Tibial nerve (tissue), 4 donors: Measurements from ENCODE around the gene USP13. TPM values are rescaled to one million over a fixed set of nuclear protein-coding genes. Genes with fewer than 3 reads are reported as not detected.

Experiments
- DNase-seq, 2 donors: peaks; one replicate each; pipeline ENCODE4 v3.0.0-alpha.2; 2019; ENCODE audit warnings: low spot score in 2 of 2
- H3K27ac ChIP-seq, 4 donors: fragments of 200-600 bp; sonication (generic) in 3 of 4; one replicate each; pipeline ENCODE4 v1.5.1; 2017 to 2019; ENCODE audit warnings: mild to moderate bottlenecking in 1 of 4
- H3K27me3 ChIP-seq, 2 donors: fragments of 200-600 bp; sonication (generic) in 1 of 2; one replicate each; pipeline versions ENCODE4 v1.5.1 to v1.6.0; 2017 to 2019
- H3K36me3 ChIP-seq, 3 donors: fragments of 200-600 bp; sonication (generic); one replicate each; pipeline ENCODE4 v1.5.1; 2018 to 2019
- H3K4me1 ChIP-seq, 4 donors: fragments of 200-600 bp; sonication (generic) in 3 of 4; one replicate each; pipeline ENCODE4 v1.5.1; 2017 to 2019
- H3K4me3 ChIP-seq, 4 donors: fragments of 200-600 bp; sonication (generic) in 3 of 4; one replicate each; pipeline ENCODE4 v1.5.1; 2017 to 2019; ENCODE audit warnings: mild to moderate bottlenecking in 1 of 4, moderate library complexity in 1 of 4
- H3K9me3 ChIP-seq, 4 donors: fragments of 200-600 bp; sonication (generic) in 3 of 4; one replicate each; pipeline ENCODE4 v1.5.1; 2017 to 2019
- EP300 ChIP-seq, 2 donors: sonication (generic); formaldehyde crosslinking; IDR thresholded peaks; one replicate each; pipeline ENCODE4 v1.6.1; 2017; ENCODE audit warnings: antibody characterized with exemption in 2 of 2, mild to moderate bottlenecking in 1 of 2
- POLR2A ChIP-seq, 2 donors: fragments of 450-650 bp; IDR thresholded peaks; one replicate each; pipeline ENCODE4 v1.6.1; 2017; ENCODE audit warnings: antibody characterized with exemption in 2 of 2, mild to moderate bottlenecking in 2 of 2, moderate library complexity in 2 of 2
- WGBS, 2 donors: methylation state at CpG; one replicate each; pipeline ENCODE4 v1.1.5; 2018; 5-methylcytosine and 5-hydroxymethylcytosine counted together
- small RNA-seq: library from RNA; depleted of rRNA; stranded (forward); fragments of <200 nt; gene quantifications from one replicate; pipeline ENCODE3, GENCODE V24; 2016
- total RNA-seq, 4 donors: library from RNA; depleted of rRNA; stranded (reverse); fragments of >200 nt; gene quantifications; one replicate each; pipeline ENCODE4 v1.1.0, GENCODE V29; 2016
- TF ChIP-seq, protein P1 (sequence below), 5 experiments: fragments of 200-600 bp in 3 of 5; fragments of 450-650 bp in 2 of 5; sonication (generic) in 3 of 5; IDR thresholded peaks; one replicate each; pipeline ENCODE4 v1.5.1; 2016 to 2019; ENCODE audit warnings: antibody characterized with exemption in 5 of 5, mild to moderate bottlenecking in 3 of 5, moderate library complexity in 2 of 5

Gene USP13
- total RNA-seq, 4 donors from 2014 or later: 9.8 to 16.7 (median 14.2) TPM

DNA sequence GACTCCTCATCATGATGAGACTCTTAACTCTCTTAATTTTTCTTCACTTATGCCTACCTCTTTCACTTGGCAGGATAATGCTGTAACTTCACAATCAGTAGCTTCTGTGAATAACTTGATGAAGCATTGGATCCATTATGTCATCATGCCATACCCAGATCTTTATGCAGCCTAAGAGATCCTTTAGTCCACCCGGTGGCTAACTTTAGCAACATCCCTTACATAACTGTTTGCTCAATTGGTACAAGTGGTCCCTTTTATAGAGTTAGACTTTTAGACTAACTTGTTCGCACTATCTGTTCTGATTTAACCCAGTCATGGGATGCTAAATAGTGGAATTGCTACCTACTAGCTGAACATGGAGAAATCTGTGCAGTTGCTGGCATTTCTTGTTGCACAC lies 184.5 kb downstream of the USP13 start:
- H3K4me1 ChIP-seq: peaks cover 0 to 11% (median 2%) of the 10 kb centered on the region in 4 donors
- H3K27me3 ChIP-seq: no peaks in the 10 kb centered on the region
- TF ChIP-seq, protein P1, sequence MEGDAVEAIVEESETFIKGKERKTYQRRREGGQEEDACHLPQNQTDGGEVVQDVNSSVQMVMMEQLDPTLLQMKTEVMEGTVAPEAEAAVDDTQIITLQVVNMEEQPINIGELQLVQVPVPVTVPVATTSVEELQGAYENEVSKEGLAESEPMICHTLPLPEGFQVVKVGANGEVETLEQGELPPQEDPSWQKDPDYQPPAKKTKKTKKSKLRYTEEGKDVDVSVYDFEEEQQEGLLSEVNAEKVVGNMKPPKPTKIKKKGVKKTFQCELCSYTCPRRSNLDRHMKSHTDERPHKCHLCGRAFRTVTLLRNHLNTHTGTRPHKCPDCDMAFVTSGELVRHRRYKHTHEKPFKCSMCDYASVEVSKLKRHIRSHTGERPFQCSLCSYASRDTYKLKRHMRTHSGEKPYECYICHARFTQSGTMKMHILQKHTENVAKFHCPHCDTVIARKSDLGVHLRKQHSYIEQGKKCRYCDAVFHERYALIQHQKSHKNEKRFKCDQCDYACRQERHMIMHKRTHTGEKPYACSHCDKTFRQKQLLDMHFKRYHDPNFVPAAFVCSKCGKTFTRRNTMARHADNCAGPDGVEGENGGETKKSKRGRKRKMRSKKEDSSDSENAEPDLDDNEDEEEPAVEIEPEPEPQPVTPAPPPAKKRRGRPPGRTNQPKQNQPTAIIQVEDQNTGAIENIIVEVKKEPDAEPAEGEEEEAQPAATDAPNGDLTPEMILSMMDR (IDR thresholded peaks at IDR 0.05): no peak
- TF ChIP-seq EP300 (IDR thresholded peaks at IDR 0.05) (no peak), POLR2A (IDR thresholded peaks at IDR 0.05) (no peak)
- H3K27ac ChIP-seq: no peak overlapping the region
- no peaks in the 10 kb centered on the region for H3K9me3 ChIP-seq
- no peaks in the 10 kb centered on the region for H3K36me3 ChIP-seq
- H3K4me3 ChIP-seq: no peak overlapping the region
- WGBS, 2 donors: 89 to 100% methylated on average over 2 of the region's 2 CpGs
- no peak for DNase-seq

Small RNA genes lying within 50 kb of the gene (small RNA-seq; reads per million reads assigned to genes)
- not detected for gene RF01210

Other genes with a start within 250 kb of the USP13 start
- gene GNB4, start 201.6 kb upstream of the USP13 start, total RNA-seq: 10 to 100 TPM; 32.2 to 47.9 (median 36.3) TPM
- gene ACTL6A, start 90.1 kb upstream of the USP13 start, total RNA-seq: 10 to 100 TPM; 25.7 to 52.5 (median 36.3) TPM
- gene MRPL47, start 48.4 kb upstream of the USP13 start, total RNA-seq: 10 to 100 TPM; 14.9 to 22.2 (median 21.0) TPM
- 100 to 1,000 TPM in 1 of 4 donors, 10 to 100 TPM in 3; 45.9 to 101 (median 66.4) TPM for gene NDUFB5, start 48.2 kb upstream of the USP13 start, total RNA-seq